Stimulated activated CD8-positive, alpha-beta memory T cell treated with anti-CD3 and anti-CD28 coated beads, Interleukin-12 subunit alpha, Interleukin-12 subunit beta, amount 100 ng/mL, for 4 hours (primary cell): ENCODE measurements around the gene NEMP2.
"Not testable (repeated sequence)": the region's sequence is repeated elsewhere in the genome, so short reads cannot be mapped to it uniquely, and the experiment has no call there.

Source experiments
- DNase-seq: peaks from one replicate; pipeline ENCODE4 v3.0.0-alpha.2; 2020; ENCODE audit warnings: low read depth

NEMP2 gene

DNA sequence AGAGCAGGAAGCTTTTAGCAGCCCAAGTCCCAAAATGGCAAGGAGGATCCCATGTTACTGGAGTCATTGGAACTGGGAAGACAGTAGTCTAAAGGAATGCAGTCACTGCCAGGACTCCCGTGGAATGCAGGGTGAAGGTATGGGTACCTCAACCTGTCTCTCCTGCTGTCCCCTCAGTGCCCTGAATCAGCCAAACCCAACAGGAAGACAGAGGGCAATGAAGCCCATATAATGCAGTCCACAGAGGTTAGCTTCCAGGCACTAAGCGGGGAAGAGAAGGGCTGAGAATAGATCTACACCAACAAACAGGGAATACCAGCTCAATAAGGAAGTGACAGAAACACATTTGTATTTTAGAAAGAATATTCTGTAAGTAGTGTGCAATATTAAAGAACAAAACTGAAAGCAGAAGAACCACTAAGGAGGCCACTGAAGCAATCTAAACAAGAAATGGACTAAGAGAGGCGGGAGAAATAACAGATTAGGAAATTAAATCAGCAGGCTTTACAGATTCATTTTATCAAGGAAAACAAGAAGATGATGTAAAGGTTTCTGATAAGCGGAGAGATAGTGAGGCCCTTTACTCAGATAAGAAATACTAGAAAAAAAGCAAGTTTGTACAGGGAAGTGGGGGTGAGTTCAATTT lies 8.3 kb downstream of the NEMP2 start:
- no peak for DNase-seq

DNA sequence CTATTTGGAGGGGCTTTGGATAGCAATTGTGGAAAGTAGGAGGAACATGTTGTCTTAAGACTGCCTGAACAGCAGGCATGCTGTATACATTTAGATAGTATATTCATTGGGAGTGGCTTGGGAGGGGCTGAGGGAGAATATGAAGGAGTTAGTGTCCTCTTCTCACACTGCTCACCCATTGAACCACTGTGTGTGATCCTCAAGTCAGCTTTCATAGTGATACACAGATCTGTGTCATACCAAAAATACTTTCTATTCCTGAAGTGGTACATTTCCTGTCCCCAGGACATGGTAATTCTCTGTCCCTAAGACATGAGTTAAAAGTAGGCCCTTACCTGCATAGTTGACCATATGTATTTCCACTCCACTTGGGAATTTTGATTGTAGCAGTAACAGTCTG lies 9.6 kb downstream of the NEMP2 start:
- DNase-seq = no peak

GRCh38 chr2:190519975-190520767 lies 14.4 kb downstream of the NEMP2 start:
- no peak for DNase-seq

GRCh38 chr2:190517468-190517867 lies 17.1 kb downstream of the NEMP2 start:
- DNase-seq = no peak

DNA sequence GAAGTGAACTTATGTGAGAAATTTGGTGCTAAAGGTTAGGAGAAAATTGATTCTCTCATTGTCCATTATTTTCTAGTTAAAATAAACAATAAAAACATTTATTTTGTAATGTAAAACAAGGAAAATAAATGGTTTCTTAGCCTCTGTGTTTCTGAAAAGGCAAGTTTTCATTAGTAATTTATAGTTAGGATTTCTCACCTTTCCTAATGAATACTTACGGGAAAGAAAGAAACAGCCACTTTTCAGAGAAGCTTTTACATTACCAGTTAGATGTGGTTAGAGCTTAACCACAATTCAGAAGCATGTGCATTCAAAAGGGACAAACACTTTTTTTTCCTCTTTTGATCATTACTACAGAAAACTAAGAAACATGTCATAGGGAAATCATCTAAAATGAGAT lies 18.8 kb downstream of the NEMP2 start:
- no peak for DNase-seq

DNA sequence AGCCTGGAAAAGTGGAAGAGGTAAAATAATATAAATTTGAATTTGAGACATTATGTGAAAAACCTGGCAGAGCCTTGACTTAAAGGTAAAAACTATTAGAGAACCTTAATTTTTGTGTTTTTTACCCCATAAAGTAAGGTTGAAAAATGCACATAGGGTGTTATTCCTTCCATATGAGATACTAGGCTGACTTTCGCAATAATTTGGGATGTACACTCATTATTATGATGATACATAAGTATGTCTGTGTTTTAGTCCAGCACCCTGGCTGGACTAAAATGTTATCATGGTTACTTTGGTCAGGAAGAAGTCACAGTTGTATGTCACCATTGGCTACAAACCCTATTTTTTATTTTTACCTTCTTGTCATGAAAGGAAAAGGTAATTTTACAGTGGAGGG lies 19.8 kb downstream of the NEMP2 start:
- no peak for DNase-seq

- no peak for DNase-seq
These were observed 20.6 kb downstream of the NEMP2 start for GRCh38 chr2:190513877-190514276.

- DNase-seq = no peak
These were observed 21.9 kb downstream of the NEMP2 start for GRCh38 chr2:190512539-190513095.

- DNase-seq = no peak
These were observed 23.4 kb downstream of the NEMP2 start for GRCh38 chr2:190511104-190511503.

- not testable (repeated sequence) for DNase-seq
These were observed 24.6 kb downstream of the NEMP2 start for GRCh38 chr2:190509895-190510294.

- no peak for DNase-seq
These were observed 27.4 kb downstream of the NEMP2 start for GRCh38 chr2:190507135-190507534.

GRCh38 chr2:190506666-190507065 lies 27.9 kb downstream of the NEMP2 start:
- DNase-seq = no peak

DNA sequence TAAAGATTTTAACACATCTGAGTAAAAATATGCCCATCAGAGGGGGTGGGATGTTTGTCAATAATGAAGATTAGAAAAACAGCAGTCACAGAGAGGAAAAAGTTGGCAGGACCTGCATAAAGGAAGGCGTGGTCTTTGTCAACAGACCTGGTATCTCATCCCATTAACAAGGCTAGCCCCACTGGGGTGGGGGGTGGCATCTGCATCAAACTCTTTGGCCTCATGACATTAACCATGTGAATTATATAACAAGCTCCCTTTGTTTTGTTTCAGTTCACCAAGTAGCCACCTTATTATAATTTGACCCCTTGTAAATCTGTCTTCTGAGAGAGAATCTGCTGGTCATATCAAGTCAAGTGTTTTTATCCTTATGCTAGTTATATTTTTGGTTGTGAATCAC lies 28.8 kb downstream of the NEMP2 start:
- no peak for DNase-seq

DNA sequence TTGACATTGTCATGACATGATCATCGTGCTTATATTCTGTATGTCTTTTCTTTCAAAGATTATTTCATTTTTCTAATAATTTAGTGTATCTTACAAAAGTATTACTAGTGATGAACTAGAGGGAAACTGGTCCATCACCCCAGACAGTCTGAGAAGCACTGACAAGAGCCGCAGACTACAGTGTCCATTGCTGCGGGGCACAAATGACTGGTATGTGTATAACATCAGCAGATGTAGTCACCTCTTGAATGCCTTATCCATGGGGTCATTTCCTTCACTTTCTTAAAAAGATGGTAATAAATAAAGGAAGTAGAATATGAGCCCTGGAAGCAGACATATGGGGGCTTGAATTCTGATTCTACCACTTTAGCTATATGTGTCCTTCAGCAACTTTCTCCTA lies 29.6 kb downstream of the NEMP2 start:
- DNase-seq = no peak

DNA sequence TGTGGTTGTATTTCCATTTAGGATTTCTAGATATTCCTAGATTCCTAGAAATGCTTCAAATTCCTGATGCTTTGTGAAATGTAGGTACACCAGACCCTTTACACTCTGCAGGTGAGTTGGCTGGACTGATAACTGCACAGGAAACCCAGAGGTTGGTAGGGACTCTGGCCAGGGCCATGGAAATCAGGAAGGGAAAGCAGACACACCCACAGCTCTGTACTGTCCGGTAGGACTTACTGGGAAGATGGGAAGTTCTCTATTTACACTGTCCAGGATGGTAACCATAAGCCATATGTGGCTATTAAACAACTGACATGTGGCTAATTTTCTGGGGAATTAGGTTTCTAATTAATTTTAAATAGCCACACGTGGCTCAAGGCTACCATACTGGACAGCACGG lies 31.4 kb downstream of the NEMP2 start:
- DNase-seq = no peak

- DNase-seq = no peak
These were observed 32.7 kb downstream of the NEMP2 start for GRCh38 chr2:190501702-190502407.

- no peak for DNase-seq
These were observed 33.3 kb downstream of the NEMP2 start for GRCh38 chr2:190501231-190501630.

DNA sequence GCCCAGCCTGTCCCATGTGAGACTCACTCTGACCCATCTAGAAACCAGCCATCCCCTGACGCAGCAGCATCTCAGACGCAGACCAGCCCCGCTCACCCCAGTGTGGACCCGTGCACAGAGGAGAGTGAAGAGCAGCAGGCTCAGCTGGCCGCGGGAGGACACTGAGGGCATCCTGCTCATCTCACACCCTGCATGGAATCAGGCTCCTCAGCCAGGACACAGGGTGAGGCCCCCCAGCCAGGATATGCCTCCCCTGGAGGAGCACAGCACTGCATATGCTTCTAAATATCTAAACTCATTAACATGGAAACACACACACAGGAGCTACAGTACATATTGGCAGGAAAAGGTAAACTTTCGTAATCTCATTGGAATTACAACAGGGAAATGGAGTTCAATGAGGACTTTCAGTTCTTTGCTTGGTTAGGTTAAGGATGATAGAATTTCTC lies 34.4 kb downstream of the NEMP2 start:
- DNase-seq = no peak

DNA sequence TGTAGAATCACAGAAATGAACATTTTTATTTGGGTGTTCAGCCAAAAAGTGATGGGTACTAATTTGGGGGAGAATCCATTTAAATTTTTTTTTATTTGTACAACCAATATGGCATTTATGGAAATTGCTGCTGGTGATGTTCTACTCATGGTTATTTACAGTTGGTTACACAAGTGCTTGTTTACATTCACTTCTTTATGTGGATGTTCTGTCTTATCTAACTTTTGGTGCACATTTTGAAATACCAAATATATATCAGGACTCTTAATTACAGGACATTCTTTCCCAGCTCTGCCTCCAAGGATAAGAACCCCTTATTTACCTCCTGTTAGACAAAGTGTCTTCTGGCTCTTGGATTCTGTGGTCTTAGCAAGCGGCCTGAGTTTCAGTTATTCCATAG lies 35.2 kb downstream of the NEMP2 start:
- DNase-seq = no peak

GRCh38 chr2:190497428-190497827 lies 37.1 kb downstream of the NEMP2 start:
- no peak for DNase-seq

GRCh38 chr2:190494600-190495227 lies 39.8 kb downstream of the NEMP2 start:
- DNase-seq = not testable (repeated sequence)

GRCh38 chr2:190493095-190493494 lies 41.4 kb downstream of the NEMP2 start:
- DNase-seq = no peak
